VCaP (cell line): Measurements from ENCODE around the gene ZNF830.
"Not testable (repeated sequence)": the region's sequence is repeated elsewhere in the genome, so short reads cannot be mapped to it uniquely, and the experiment has no call there.

Source experiments
- H3K27ac ChIP-seq: fragments of 450-650 bp; 2 replicates; pipeline ENCODE4 v1.5.1; 2017
- CTCF ChIP-seq: fragments of 450-650 bp; conservative IDR thresholded peaks from 2 replicates; pipeline ENCODE4 v1.5.1; 2017; ENCODE audit warnings: mild to moderate bottlenecking, moderate library complexity

ZNF830 gene

GRCh38 chr17:34961093-34961911 lies at the start of gene ZNF830, which contains the start of gene CCT6B:
TSS of gene ZNF830 (plus strand) at chr17:34961540. CDS start at chr17:34961567, 27 bp downstream.
TSS of gene CCT6B (minus strand) at chr17:34961460. CDS start at chr17:34961393, 67 bp downstream.
- no peak for TF ChIP-seq CTCF
- H3K27ac ChIP-seq: peak within 1 kb of the TSS; percentile 96

- no peak overlapping the region for H3K27ac ChIP-seq
- TF ChIP-seq CTCF: no peak
Measured at GRCh38 chr17:34913001-34913400, 48.3 kb upstream of the ZNF830 start.

- no peak; the same call in 1 of the 2 replicates for TF ChIP-seq CTCF
- H3K27ac ChIP-seq: peak overlapping the region; percentile 75
Measured at GRCh38 chr17:34916120-34916519, 45.2 kb upstream of the ZNF830 start.

- TF ChIP-seq CTCF: no peak
- peak overlapping the region; percentile 75 for H3K27ac ChIP-seq
Measured at GRCh38 chr17:34917381-34917780, 44.0 kb upstream of the ZNF830 start.

- no peak for TF ChIP-seq CTCF
- no peak overlapping the region for H3K27ac ChIP-seq
Measured at GRCh38 chr17:34920676-34921075, 40.7 kb upstream of the ZNF830 start.

- no peak overlapping the region for H3K27ac ChIP-seq
- no peak for TF ChIP-seq CTCF
Measured at GRCh38 chr17:34926661-34927060, 34.7 kb upstream of the ZNF830 start.

GRCh38 chr17:34930283-34930682 lies 31.1 kb upstream of the ZNF830 start:
- no peak for TF ChIP-seq CTCF
- H3K27ac ChIP-seq: no peak overlapping the region

- not testable (repeated sequence) for H3K27ac ChIP-seq
Measured at GRCh38 chr17:34950780-34951179, 10.6 kb upstream of the ZNF830 start.
